ENCODE data around the gene PTPRD. TPM values are rescaled to one million over a fixed set of nuclear protein-coding genes. Genes with fewer than 3 reads are reported as not detected.

PTPRD gene
- total RNA-seq, 1 experiment from 2014 or later, result 32.5 TPM

GRCh38 chr9:8782237-8782636 is 1830.6 kb downstream of the PTPRD start:
- H3K36me3 Mint-ChIP-seq (ENCODE audit: insufficient read depth in 1 of 3, low read depth in 3 of 3), result no peaks in the 10 kb centered on the region
- Histone ChIP-seq H3K56ac (ENCODE audit: insufficient read length, low read depth, low read length) (no peak overlapping the region), H3K79me2 (ENCODE audit: insufficient read depth, low read length) (no peaks in the 10 kb centered on the region), H2BK120ac (ENCODE audit: low read depth, low read length, poor library complexity, severe bottlenecking) (no peak overlapping the region), H3K4me1 (ENCODE audit: insufficient read depth, low read length) (no peaks in the 10 kb centered on the region), H3T11ph (ENCODE audit: low read length) (no peak overlapping the region), H3K27ac (ENCODE audit: insufficient read length, low read depth, low read length) (no peak overlapping the region), H3K18ac (ENCODE audit: insufficient read length, low read depth, low read length) (no peak overlapping the region), H2BK5ac (ENCODE audit: insufficient read length, low read length) (no peak overlapping the region), H3K27me3 (ENCODE audit: insufficient read depth, low read length) (no peaks in the 10 kb centered on the region), H3K23me2 (ENCODE audit: insufficient read length, low read depth, low read length, poor library complexity, severe bottlenecking) (no peaks in the 10 kb centered on the region), H3K4me2 (ENCODE audit: insufficient read depth, insufficient read length, low read length) (no peak overlapping the region), H2BK12ac (ENCODE audit: insufficient read length, low read depth, low read length) (no peak overlapping the region), H4K8ac (replicated peaks; ENCODE audit: insufficient read length, low read depth, low read length) (no peak overlapping the region), H3K9me3 (ENCODE audit: control insufficient read depth, low read depth, low read length) (no peaks in the 10 kb centered on the region), H4K5ac (ENCODE audit: insufficient read length, low read depth, low read length) (no peak overlapping the region), H2BK20ac (ENCODE audit: low read depth, low read length, poor library complexity, severe bottlenecking) (no peak overlapping the region), H4K20me1 (ENCODE audit: control insufficient read depth, insufficient read depth, insufficient read length) (no peaks in the 10 kb centered on the region), H3K9ac (ENCODE audit: extremely low read depth, insufficient read length, low read length) (no peak overlapping the region), H3K14ac (ENCODE audit: insufficient read depth, low read length) (no peak overlapping the region), H3K79me1 (ENCODE audit: insufficient read depth, low read depth, low read length, poor library complexity, severe bottlenecking) (no peaks in the 10 kb centered on the region), H3K4ac (ENCODE audit: low read depth, low read length) (no peak overlapping the region), H3K23ac (ENCODE audit: insufficient read length, low read depth, low read length) (no peak overlapping the region), H2AFZ (ENCODE audit: low read length) (no peak overlapping the region), H2BK15ac (ENCODE audit: low read depth, low read length) (no peak overlapping the region), H2AK5ac (ENCODE audit: insufficient read length, low read length) (no peak overlapping the region), H4K91ac (ENCODE audit: insufficient read length, low read depth, low read length) (no peak overlapping the region)
- H3K27ac Mint-ChIP-seq, result no peak overlapping the region
- no peaks in the 10 kb centered on the region for H3K9me3 Mint-ChIP-seq
- no peak for DNase-seq
- WGBS (ENCODE audit: extremely low coverage, insufficient read length, low lambda C conversion rate), result no CpG with 5 or more reads among the region's 5 CpGs
- no peak for TF ChIP-seq CTCF (conservative IDR thresholded peaks at IDR 0.05)
- no peak overlapping the region for H3K4me3 Mint-ChIP-seq
- H3K27me3 Mint-ChIP-seq (ENCODE audit: low read depth), result no peaks in the 10 kb centered on the region
- peaks cover 45 to 49% of the 10 kb centered on the region in 2 experiments for H3K4me1 Mint-ChIP-seq

Measured in H9 (cell line).